Lower leg skin (tissue), 3 donors: ENCODE results near the gene SRRM2.
A peak's percentile ranks its signal among the peaks of the same experiment; 100 is the strongest.

Experiments
- POLR2A ChIP-seq, 2 donors: fragments of 450-650 bp; IDR thresholded peaks; one replicate each; pipeline ENCODE4 v1.6.1; 2016 to 2017; ENCODE audit warnings: antibody characterized with exemption in 2 of 2, mild to moderate bottlenecking in 1 of 2, moderate library complexity in 1 of 2
- TF ChIP-seq, protein P1 (sequence below), 3 donors: fragments of 450-650 bp; IDR thresholded peaks; one replicate each; pipeline ENCODE4 v1.5.1; 2016; ENCODE audit warnings: antibody characterized with exemption in 3 of 3, mild to moderate bottlenecking in 3 of 3, moderate library complexity in 2 of 3

DNA sequence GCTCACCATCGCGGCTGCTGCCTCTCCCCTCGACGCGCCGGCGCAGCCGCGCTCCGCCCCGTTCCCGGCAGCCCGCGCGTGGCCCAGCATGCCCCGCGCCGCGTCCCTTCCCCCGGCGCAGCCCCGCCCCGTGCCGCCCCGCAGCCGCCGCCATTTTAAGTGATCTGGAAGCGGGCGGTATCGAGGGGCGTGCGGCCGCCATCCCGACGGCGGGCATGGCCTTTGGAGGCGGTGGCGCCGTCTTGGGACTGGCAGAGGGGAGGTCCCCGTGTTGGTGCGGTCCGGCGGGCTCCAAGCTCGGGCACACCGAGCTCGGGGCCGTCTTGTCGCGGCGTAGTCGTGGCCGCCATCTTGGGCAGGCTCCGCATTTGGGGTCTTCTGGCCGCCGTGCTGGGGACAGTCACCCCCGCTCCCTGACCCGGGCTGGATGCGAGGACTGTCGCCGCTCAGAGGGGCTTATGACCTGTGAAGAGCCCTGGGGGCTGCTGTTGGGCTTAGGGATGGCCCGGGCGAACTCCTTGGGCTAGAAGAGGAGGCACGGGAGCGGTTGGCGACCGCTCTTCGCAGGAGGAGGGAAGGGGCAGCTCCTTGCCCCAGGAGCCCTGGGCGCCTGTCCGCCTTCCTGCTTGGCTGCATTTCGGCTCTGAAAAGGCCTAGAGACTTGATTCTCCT lies 24.9 kb downstream of the SRRM2 start, which contains the start of gene ELOB:
- TF ChIP-seq, protein P1, sequence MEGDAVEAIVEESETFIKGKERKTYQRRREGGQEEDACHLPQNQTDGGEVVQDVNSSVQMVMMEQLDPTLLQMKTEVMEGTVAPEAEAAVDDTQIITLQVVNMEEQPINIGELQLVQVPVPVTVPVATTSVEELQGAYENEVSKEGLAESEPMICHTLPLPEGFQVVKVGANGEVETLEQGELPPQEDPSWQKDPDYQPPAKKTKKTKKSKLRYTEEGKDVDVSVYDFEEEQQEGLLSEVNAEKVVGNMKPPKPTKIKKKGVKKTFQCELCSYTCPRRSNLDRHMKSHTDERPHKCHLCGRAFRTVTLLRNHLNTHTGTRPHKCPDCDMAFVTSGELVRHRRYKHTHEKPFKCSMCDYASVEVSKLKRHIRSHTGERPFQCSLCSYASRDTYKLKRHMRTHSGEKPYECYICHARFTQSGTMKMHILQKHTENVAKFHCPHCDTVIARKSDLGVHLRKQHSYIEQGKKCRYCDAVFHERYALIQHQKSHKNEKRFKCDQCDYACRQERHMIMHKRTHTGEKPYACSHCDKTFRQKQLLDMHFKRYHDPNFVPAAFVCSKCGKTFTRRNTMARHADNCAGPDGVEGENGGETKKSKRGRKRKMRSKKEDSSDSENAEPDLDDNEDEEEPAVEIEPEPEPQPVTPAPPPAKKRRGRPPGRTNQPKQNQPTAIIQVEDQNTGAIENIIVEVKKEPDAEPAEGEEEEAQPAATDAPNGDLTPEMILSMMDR (IDR thresholded peaks at IDR 0.05), result no peak
- peak in 1 of 2 donors; percentile 65 for TF ChIP-seq POLR2A (IDR thresholded peaks at IDR 0.05)
